Measurements from ENCODE around the gene RPS6KB1. TPM values are rescaled to one million over a fixed set of nuclear protein-coding genes. Genes with fewer than 3 reads are reported as not detected.

The RPS6KB1 gene
- total and polyA plus RNA-seq, 9 of the 15 experiments (the other 6 are each of a cell fraction or from before 2014, with no cell fraction given): 8.8 to 60.7 (median 35.1) TPM

GRCh38 chr17:59892924-59893675 is at the start of gene RPS6KB1, which contains the start of gene TUBD1 (continued):
- TF ChIP-seq PBX2 (CRISPR knock-in tag; IDR thresholded peaks at IDR 0.05; ENCODE audit: low read depth) (no peak), PBX2 (tag; conservative IDR thresholded peaks at IDR 0.05; ENCODE audit: low read depth) (no peak), NR2F6 (CRISPR knock-in tag; IDR thresholded peaks at IDR 0.05) (no peak), ZNF134 (CRISPR knock-in tag; conservative IDR thresholded peaks at IDR 0.05) (peak; percentile 51; the same call in 1 of the 2 replicates), ZFP30 (CRISPR knock-in tag; IDR thresholded peaks at IDR 0.05; ENCODE audit: borderline replicate concordance) (no peak), ARID3A (IDR thresholded peaks at IDR 0.05; ENCODE audit: borderline replicate concordance, low read depth, low read length) (no peak), PHF20 (IDR thresholded peaks at IDR 0.05; ENCODE audit: partially characterized antibody) (peak; percentile 80), ZBTB1 (CRISPR knock-in tag; IDR thresholded peaks at IDR 0.05; ENCODE audit: borderline replicate concordance, low read depth) (peak; percentile 72; the same call in 1 of the 2 replicates), DEAF1 (CRISPR knock-in tag; IDR thresholded peaks at IDR 0.05) (no peak), ZNF24 (IDR thresholded peaks at IDR 0.05) (no peak), ZNF511 (CRISPR knock-in tag; IDR thresholded peaks at IDR 0.05) (peak; percentile 85), ZKSCAN3 (CRISPR knock-in tag; IDR thresholded peaks at IDR 0.05) (no peak), IRF2 (CRISPR knock-in tag; IDR thresholded peaks at IDR 0.05) (no peak), ZNF232 (CRISPR knock-in tag; IDR thresholded peaks at IDR 0.05) (no peak; the same call in 1 of the 2 replicates), TSC22D4 (tag; IDR thresholded peaks at IDR 0.05) (no peak), MCM5 (IDR thresholded peaks at IDR 0.05; ENCODE audit: low read depth) (no peak), TRIM24 (IDR thresholded peaks at IDR 0.05) (no peak), NR4A1 (CRISPR knock-in tag; IDR thresholded peaks at IDR 0.05) (0 out of 2 replicates have a peak, but pooled peaks have one; percentile 18), NR4A1 (tag; IDR thresholded peaks at IDR 0.05) (no peak), MAZ (CRISPR knock-in tag; conservative IDR thresholded peaks at IDR 0.05 in 1 of 2, IDR thresholded peaks at IDR 0.05 in 1 of 2) (peak in 1 of 2 experiments; percentile 58; a peak in 2 of 4 replicates)
